Embryonic facial prominence (tissue), 1 donor: ENCODE data around the gene AAGAB.

Source experiments
- DNase-seq: peaks from one replicate; pipeline ENCODE4 v3.0.0-alpha.2; 2016; ENCODE audit errors: extremely low spot score

AAGAB gene

DNA sequence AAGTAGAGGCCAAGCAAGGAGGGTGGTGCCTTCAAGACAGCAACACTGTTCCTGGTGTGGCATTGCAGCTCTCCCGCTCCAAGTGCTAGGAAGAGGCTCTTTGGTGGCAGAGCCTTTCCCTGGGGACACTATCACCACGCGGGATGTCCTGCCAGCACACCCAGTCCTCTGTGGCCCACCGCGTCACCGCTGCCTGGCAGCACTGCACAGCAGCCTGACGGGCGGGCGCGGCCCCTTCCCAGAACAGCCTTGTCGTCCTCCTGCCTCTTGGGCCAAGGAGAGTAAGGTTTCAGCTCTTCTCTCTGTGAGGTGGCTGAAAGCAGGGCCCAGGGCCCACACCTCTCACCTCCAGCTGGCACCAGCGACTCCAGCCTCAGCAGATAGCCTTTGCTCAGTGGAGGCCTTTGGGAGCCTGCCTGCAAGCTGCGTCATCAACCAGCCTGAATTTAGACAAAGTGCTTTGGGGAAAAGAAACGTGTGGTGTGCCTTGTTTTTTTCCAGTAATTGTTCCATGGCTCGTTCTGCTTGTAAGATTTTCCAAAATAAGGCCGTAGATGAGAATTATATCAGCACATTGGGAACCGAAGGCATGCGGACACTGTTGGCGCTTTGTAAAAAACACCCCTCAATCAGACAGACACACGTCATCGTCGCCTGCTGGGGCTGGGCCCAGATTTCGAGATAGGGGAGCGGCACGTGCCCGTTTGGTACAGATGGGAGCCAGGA lies 65.0 kb downstream of the AAGAB start:
- peak; percentile 31 for DNase-seq

DNA sequence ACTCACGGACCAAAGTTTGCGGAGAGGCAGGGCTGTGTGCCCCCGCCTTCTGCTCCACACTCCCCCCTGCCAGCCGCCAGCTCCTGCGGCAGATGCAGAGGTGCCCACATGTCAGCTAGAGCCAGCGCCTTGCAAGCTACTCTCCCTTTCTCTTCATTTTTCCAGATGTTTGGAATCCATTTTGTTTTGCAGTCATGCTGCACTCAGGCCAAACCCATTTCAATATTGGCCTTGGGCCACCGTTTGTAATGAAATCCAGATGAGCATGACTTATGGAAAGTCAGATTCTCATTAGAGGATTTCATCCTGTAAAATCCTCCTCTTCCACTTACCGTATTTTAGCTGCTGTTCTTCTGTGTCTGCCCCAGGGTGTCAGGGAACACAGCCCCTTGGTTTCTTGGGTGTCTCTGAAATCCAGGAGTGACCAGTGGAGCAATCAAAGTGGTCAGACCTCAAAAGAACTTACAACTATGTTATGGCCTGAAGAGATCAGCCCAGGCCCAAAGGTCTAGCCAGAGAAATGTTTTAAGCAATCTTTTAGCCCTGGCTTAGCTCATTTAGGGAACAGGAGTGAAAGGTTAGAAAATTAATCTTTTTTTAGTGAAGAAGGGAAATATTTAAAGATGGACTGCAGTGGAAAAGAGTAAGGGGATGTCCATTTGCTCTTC lies 65.8 kb downstream of the AAGAB start:
- peak; percentile 86 for DNase-seq

DNA sequence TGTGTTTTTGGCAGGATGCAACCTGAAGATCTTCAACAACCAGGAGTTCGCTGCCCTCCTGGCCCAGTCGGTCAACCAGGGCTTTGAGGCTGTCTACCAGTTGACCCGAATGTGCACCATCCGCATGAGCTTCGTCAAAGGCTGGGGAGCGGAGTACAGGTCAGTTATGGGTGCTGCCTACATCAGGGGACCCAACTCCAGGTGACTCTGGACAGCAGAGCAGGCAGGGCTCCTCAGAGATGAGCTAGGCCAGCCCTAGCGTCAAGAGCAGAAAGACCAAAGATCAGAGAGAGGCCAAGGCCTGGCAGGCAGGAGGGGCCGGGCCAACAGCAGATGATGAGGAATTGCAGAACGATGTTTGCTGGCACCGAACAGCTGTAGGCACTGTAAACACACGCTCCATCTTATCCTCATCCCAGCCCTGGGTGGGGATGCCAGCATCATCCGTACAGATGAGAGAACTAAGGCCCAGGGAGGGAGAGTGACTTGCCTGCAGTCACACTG lies 67.1 kb downstream of the AAGAB start:
- no peak for DNase-seq

DNA sequence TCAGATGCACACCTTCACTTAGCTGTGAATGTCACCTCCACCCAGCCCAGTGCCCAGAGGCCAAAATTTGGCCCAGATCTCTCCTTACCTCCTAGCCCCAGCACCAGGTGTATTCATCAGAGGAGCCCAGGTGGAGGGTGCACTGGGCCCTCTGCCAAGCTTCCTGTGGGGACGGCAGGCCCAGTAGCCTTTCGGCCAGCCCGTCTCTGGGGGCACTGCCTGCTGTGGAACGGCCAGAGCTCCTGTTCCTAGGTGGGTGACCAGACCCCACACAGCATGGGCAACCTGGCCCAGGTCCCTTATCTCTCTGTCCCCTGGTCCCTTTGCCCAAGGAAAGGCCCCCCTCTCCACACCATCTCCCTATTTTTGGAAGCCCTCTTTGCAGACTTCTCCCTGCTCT lies 67.8 kb downstream of the AAGAB start:
- DNase-seq: no peak

DNA sequence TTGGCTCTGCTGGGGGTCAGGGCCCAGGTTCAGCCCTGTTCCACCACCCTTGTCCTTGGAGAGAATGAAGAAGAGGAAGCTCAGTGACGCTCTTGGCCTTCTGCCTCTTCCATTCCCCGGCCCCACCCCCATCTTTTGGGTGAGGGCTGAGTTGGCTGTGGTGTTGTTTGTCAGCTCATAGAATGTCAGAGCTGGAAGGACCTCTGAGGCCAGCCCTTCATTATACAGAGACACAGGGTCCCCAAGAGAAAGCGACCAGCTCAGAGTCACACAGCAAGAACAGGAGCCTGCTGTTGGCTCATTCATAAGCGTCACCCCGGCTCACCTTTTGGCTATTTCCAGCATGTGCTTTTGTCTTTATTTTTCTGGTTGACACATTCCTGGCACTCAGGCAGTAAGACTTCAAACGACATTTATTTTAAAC lies 68.2 kb downstream of the AAGAB start:
- DNase-seq: no peak

DNA sequence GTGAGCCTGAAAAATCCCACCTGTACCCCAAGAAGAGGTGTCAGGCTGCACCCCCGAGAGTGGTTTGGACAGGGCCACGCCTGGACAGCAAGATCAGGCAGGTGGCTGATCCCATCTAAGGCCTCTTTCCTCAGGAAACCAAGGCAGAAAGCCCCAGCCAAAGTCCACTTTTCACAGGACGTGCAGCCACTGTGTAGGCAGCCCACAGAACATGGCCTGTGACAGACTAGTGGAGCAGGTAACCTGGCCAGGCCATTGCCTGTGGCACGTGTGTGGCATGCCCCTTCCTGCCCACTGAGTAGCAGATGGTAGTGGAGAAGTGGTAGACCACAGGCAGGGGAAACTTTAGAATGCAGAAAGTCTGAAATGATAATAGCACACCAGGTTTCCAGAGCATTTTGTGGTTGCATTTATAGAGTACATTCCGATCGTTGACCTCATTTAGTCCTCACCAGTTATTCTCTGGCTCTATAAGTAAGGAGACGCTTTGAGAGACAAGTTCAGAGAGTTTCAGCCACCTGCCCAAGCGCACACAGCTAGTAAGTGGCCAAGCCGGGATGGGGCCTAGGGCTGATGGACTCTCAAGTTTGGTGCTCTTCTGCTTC lies 68.7 kb downstream of the AAGAB start:
- no peak for DNase-seq

DNA sequence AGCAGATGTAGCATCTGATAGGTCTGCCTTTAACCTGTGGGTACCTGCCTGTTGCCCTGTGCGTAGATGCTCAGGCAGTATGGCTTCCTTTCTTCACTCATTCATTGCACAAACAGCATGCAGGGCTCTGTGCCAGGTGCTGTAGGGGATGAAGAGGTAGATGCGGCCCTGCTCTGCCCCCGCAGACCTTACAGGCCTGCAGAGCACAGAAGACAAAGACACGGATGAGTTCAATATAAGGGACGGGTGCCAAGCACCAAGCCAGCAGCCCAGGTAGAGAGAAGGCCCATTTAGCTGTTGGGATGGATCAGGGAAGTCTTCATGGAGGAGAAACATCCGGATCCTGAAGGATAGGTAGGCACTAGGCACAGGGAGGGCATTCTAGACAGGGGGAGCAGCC lies 69.4 kb downstream of the AAGAB start:
- no peak for DNase-seq

DNA sequence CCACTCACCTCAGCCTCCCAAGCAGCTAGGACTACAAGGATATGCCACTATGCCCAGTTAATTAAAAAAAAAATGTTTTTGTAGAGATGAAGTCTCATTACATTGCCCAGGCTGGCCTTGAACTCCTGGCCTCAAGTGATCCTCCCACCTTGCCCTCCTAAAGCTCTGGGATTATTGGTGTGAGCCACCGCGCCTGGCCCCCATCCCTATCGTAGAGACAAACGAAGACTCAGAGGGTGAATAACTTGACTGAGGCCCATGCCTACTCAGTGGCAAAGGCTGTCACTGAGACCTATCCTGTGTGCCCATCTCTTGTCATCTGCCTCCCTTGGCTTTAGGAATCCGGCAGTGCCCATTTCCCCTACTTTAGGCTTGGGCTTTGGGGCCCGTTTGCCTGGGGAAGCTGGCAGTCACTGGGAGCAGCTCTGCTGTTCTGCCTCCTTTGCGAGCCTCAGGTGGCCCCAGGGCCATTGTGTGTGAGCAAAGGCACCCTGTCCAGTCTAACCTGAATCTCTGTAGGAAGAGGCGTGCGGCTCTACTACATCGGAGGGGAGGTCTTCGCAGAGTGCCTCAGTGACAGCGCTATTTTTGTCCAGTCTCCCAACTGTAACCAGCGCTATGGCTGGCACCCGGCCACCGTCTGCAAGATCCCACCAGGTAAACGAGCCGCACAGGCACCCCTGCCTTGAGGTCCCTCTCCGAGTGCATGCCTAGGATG lies 70.1 kb downstream of the AAGAB start:
- DNase-seq: no peak

DNA sequence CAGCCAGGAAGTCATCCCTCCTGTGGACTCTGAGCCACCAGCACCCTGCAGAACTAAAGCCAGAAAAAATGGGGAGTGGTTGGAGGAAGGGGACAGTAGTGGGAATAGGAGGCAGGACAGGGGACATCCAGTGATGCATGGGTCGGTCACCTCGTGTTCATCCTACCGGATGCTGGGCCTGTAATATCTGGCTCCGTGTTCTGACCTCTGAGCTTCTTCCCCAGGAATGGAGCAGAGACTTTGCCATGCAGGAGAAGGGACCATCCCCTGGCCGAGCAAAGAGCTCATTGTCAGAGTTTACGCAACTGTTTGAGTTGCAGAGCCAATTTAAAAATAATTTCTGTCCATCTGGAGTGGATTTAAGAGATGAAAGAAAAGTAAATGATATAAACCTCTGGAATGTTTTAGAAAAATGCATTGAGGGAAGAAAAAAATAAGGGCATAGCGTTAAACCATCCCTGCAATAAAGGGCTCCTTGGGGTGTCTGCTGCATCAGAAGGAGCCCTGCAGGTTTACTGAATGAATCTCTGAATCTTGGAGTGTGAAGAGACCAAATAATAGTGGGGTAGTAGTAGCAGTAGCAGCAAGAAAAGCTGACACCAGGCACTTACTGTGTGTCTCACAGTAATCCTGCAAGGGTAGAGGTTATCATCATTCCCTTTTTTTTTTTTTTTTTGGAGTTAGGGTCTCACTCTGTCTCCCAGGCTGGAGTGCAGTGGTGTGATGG lies 70.9 kb downstream of the AAGAB start:
- DNase-seq: no peak

DNA sequence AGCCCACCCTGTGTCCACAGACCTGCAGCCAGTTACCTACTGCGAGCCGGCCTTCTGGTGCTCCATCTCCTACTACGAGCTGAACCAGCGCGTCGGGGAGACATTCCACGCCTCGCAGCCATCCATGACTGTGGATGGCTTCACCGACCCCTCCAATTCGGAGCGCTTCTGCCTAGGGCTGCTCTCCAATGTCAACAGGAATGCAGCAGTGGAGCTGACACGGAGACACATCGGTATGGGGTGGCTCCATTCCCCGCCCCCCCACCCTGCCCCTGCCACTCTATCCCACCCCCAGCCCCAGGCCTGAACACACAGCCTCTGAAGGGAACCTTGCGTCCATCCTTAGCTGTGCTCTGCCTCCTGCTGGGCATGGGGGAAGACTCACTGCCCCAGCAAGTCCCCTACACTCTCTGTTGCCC lies 73.2 kb downstream of the AAGAB start:
- DNase-seq: no peak

DNA sequence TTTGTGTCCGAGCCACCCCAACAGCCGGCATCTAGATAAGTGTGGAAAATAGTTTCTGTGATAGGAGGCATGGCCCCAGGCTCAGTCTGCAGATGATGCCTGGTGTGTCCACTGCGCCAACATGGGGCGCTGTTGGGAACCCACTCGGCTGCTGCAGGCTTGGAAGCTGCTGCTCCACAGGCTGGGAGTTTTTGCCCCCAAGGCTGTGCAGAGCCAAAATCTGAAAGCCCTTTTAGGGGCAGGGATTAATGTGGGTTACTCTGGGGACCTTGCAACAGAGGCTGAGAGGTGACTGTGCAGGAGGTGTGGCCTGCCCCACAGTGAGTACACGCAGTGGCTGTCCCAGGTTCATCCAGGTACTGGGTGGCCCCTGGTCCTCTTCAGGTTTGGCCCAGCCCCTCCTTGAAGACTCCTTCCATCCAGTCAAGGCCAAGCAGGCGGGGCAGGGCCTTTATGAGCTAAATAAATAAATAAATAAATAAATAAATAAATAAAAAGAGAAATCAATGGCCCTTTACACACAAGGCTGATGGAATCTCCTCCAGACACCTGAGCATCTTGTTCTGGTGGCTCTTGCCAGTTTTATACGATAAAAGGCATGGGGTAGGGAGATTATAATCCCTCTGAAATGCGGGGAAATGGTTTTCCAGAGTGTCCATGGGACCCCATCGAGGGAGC lies 73.8 kb downstream of the AAGAB start:
- DNase-seq: no peak

DNA sequence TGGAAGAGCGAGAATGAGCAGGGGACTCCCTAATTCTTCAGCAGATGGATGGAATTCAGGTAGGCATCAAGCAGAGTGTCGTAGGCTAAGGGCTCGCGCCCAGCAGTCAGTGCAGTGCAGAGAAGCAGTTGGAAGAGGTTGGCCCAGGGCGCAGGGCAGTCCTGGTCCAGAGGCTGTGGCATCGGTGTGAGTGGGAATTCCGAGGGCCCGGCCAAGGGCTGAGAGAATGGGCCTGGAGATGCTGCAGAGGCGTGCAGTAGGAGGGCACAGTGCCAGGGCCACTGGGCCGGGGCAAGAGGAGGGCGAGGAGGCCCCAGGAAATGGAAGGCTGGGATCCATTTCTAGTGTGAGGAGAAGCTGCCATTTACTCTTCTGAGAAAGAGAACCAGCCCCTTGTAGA lies 74.4 kb downstream of the AAGAB start:
- no peak for DNase-seq

DNA sequence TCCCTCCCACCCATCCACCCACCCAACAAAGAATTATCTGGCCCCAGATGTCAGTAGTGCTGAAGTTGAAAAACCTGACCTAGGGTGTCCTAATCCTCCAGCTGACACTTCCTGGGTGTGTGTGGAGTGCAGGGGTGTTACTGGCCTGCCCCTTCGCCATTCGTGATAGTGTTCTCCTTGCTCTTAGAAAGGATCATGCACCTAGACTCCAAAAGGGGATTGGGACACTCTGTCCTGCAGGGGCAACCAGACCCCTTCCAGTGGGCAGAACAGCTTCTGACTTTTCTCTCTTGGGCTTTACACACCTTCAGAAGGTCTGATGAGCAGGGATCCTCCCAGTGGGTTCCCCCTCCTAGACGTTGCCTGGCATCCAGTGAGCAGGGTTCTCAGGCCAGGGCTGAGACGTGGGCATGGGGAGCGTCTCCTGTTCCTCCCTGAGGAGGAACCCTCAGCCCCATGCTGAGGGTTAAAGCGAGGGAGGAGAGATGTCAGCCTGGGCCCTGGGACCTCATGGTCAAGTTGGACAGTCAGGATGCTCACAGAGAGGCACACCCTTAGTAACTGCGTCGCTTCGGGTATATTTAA lies 75.0 kb downstream of the AAGAB start:
- DNase-seq: no peak

DNA sequence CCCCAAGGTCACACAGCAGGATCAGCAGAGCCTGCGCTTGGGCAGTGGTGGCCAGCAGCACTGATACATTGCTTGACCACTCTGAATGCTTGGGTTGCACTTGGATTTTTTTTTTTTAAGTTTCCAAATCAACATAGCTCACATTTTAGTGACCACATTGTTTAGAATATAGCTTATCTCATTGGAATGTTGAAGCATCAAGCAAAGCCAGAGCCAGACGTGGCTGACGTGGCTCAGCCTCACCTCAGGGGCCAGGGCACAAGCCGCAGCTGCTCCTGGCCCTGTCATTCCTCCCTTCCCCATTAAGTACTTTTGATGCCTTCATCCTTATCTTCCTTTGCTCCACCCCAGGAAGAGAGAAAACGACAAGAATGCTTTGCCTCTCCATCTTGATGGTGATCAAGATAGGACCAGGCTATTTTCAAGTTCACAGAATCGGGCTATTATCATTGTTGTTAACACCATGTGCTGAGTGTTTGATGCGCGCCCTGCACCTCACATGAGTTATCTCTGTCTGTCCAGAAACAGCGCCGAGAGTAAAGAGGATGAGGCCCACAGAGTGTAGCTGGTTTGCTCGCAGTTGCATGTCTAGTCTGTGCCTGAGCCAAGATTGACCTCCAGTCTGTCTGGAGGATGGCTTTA lies 75.8 kb downstream of the AAGAB start:
- DNase-seq: no peak

DNA sequence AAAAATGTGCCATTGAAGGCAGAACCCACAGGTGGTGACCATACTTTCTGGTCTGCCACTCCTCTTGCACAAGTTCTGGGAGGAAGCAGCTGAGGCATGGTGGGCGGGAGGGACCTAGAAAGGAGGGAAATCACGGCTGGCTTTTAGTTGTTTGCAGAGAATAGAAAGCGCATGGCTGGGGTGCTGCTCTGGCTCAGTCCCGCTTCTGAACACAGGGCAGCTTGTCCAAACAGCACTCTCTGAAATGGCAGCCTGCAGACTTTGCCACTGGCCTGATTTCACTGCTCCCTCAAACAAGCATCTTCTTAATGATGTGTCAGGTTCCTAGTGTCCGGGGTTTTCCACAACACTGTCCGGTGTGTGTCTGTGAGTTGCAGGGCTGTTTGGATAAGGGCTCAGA lies 76.7 kb downstream of the AAGAB start:
- no peak for DNase-seq

DNA sequence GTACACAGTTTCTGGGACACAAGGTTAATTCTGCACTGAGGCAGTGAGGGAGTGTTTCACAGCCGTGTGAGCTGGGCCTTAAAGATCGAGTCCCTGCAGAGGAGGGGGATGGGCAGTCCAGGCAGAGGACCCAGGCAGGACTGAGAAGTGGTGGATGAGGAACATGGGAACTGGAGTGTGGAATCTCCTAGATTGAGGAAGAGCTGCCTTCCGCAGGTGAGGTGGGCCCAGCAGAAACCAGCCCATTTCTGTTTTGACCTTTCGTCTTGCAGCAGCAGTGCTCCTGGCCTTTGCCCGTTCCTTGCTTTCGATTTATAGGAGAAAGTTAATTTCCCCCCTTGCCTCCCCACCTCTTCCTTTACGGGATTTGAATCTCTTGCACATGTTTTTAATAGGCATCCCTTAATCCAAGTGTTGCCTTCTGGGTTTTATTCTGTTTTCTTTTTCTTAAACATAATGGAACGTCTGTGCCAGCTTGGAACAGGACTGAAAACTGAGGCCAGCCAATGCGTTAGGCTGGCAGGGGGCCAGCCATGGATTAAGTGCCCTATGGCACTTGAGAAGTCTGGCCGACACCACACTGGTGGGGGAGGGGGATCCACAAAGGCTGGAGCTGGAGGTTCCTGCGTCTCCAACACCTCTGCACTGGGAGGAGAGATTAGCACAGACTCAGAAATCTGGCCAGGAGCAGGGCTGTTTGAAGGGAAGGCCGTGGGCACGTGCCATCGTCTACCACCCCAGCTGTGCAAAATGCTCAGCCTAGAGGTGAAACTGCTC lies 78.1 kb downstream of the AAGAB start:
- DNase-seq: no peak

DNA sequence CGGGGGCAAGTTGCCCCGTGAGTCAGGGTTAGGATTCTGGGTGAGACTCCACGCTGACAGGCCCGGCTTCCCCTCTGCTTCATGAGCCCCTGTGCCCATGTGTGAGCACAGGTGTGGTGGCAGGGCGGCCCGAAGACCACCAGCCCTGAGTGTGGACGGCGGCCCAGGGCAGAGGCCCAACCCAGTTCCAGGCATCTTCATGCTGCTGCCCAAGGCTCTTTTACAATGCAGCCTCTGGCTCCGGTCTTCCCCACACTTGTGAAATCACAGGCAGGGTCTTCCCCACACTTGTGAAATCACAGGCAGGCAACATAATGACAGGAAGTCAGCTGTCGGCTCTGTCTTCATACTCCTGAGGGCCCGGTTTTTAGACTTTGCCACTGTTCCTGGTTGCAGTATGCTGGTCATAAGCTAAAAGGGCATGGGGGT lies 78.8 kb downstream of the AAGAB start:
- no peak for DNase-seq

DNA sequence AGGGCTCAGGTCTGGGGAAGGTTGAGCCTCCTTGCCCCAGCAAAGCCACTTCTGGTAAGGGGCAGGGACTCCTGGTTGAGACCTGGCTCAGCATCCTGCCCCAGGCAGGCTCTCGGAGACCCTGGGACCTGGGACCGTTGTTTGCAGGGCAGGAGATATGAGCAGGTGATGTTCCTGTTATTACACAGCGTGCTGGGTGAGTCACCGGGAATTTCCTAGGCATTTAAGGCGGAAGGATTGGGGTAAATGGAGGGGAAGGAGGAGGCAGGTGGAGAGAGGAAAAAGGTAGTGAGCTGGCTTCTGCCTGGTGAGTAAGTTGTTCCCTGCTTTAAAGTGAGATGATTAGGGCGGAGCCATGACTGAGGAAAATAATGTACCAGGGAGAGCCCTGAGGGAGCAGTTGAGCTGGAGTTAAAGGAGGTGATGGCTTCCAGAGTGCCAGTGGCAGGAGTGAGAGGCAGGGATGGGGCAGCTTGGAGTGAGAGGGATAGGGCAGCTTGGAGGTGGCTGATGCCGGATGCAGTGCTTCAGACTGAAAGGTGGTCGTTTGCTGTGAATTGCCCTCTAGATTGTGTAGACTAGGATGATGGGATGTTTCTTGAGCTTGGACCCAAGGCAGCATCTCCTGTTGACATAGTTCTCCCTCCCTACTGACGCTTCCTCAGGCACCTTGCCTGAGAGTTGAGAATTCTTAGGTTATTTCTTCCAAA lies 79.4 kb downstream of the AAGAB start:
- no peak for DNase-seq

DNA sequence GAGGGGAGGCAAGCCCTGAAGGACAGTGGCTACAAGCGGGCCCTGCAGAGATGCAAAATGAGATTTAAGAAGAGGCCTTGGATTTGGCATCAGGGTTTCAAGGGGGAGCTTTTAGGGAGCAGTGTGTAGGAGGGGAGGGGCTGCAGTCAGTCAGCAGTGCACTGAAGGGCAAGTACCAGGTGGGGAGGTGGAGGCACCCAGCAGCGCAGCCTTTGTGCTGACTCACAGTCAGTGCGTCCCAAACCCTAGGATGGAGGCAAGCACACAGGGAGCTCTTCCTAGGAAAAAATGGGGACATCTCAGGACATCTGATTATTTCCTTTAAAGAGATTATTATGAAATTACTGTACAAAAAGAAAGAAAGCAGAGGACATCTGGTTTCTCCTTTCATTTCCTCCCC lies 80.0 kb downstream of the AAGAB start:
- no peak for DNase-seq
